HCT116 (cell line): Measurements from ENCODE around the gene PAQR8. TPM values are rescaled to one million over a fixed set of nuclear protein-coding genes. Genes with fewer than 3 reads are reported as not detected.

ENCODE experiments used
- ATAC-seq: fragments of 200-7000 bp; cut with Tn5 transposase; 2 replicates; pipeline ENCODE4 v1.9.1; 2020; ENCODE audit warnings: mild to moderate bottlenecking, moderate library complexity
- BruUV-seq: library from RNA; stranded (reverse); fragments of 400-500 nt; replicated peaks from 2 replicates; lab custom pipeline; 2021; lab: Mats Ljungman, UMichigan
- CTCF ChIA-PET: fragments of 300-600 bp; sonication (Branson Sonifier 250); formaldehyde crosslinking; loops from one replicate; lab custom pipeline; 2021; ENCODE audit warnings: antibody characterized with exemption; lab: Charles Lee
- POLR2A ChIA-PET: fragments of 300-600, 350-600 bp; sonication (Branson Sonifier 250); formaldehyde crosslinking; loops from one replicate; lab custom pipeline; 2021; ENCODE audit warnings: antibody characterized with exemption; lab: Charles Lee
- RAD21 ChIA-PET, 2 experiments: fragments of 300-600 bp; sonication (Branson Sonifier 250); formaldehyde crosslinking; loops; one replicate each; lab custom pipeline; 2023; ENCODE audit warnings: low total read pairs in 2 of 2; ENCODE audit not compliant: uncharacterized antibody in 2 of 2, unreplicated experiment in 2 of 2, low non-redundant PET in 1 of 2; lab: Charles Lee
- DNase-seq: peaks from one replicate; pipeline ENCODE4 v3.0.0-alpha.2; 2010; ENCODE audit warnings: low read depth, low spot score
- H2AFZ ChIP-seq: fragments of 200-600 bp; shearing (Covaris generic), sonication (generic); 2 replicates; pipeline ENCODE4 v1.6.1; 2017; ENCODE audit warnings: low read depth, mixed run types, mixed read lengths, antibody characterized with exemption, low read length; ENCODE audit not compliant: poor library complexity, severe bottlenecking
- H3K27ac ChIP-seq: 2 replicates; pipeline ENCODE4 v1.5.1; 2012; ENCODE audit warnings: low read depth, low read length
- H3K27me3 ChIP-seq: fragments of 200-600 bp; sonication (generic); 2 replicates; pipeline ENCODE4 v1.6.1; 2016; ENCODE audit warnings: mixed run types, low read length, mixed read lengths; ENCODE audit not compliant: insufficient read depth
- H3K36me3 ChIP-seq, 2 experiments: fragments of 200-500 bp in 1 of 2; fragments of 200-600 bp in 1 of 2; sonication (Bioruptor generic) in 1 of 2; sonication (generic) in 1 of 2; 2 replicates each; pipeline versions ENCODE4 v1.5.1 to v1.6.1; 2014 to 2016; ENCODE audit warnings: low read length in 2 of 2, inconsistent platforms in 1 of 2, mixed read lengths in 1 of 2, mixed run types in 1 of 2; ENCODE audit not compliant: insufficient read depth in 2 of 2, control insufficient read depth in 1 of 2
- H3K4me1 ChIP-seq, 2 experiments: fragments of 200-600 bp in 1 of 2; sonication (generic) in 1 of 2; 2 replicates each; pipeline versions ENCODE4 v1.5.1 to v1.6.1; 2012 to 2017; ENCODE audit warnings: low read length in 2 of 2, inconsistent platforms in 1 of 2, mild to moderate bottlenecking in 1 of 2, mixed read lengths in 1 of 2, mixed run types in 1 of 2, moderate library complexity in 1 of 2; ENCODE audit not compliant: insufficient read depth in 2 of 2, control insufficient read depth in 1 of 2
- H3K4me2 ChIP-seq: fragments of 200-600 bp; sonication (generic); 2 replicates; pipeline ENCODE4 v1.6.1; 2017; ENCODE audit warnings: mixed run types, low read length, mixed read lengths
- H3K4me3 ChIP-seq, 2 experiments: fragments of 200-600 bp in 1 of 2; sonication (generic) in 1 of 2; replicated peaks in 1 of 2; 2 replicates each; pipeline ENCODE4 v1.5.1; 2011 to 2016; ENCODE audit warnings: low read length in 2 of 2, control low read depth in 1 of 2, low read depth in 1 of 2, mild to moderate bottlenecking in 1 of 2, mixed read lengths in 1 of 2, mixed run types in 1 of 2
- H3K79me2 ChIP-seq: fragments of 200-600 bp; sonication (generic); 2 replicates; pipeline ENCODE4 v1.6.1; 2017; ENCODE audit warnings: mild to moderate bottlenecking, mixed run types, low read length, moderate library complexity, mixed read lengths; ENCODE audit not compliant: insufficient read depth
- H3K9ac ChIP-seq: fragments of 200-600 bp; sonication (generic); 2 replicates; pipeline ENCODE4 v1.6.1; 2016; ENCODE audit warnings: low read length, mixed read lengths
- H3K9me2 ChIP-seq: fragments of 200-600 bp; sonication (generic), shearing (Covaris generic); 2 replicates; pipeline ENCODE4 v1.6.1; 2017; ENCODE audit warnings: mixed run types, mild to moderate bottlenecking, moderate library complexity; ENCODE audit not compliant: insufficient read depth
- H3K9me3 ChIP-seq, 2 experiments: fragments of 200-500 bp in 1 of 2; fragments of 200-600 bp in 1 of 2; sonication (Bioruptor generic) in 1 of 2; sonication (generic) in 1 of 2; 2 replicates each; pipeline ENCODE4 v1.6.1; 2014 to 2017; ENCODE audit warnings: low read length in 2 of 2, mixed read lengths in 2 of 2, inconsistent platforms in 1 of 2, low read depth in 1 of 2, mild to moderate bottlenecking in 1 of 2, mixed run types in 1 of 2, moderate library complexity in 1 of 2; ENCODE audit not compliant: control insufficient read depth in 1 of 2, insufficient read depth in 1 of 2
- H4K20me1 ChIP-seq: fragments of 200-600 bp; sonication (generic), shearing (Covaris generic); 2 replicates; pipeline ENCODE4 v1.6.1; 2017; ENCODE audit warnings: mixed run types, mild to moderate bottlenecking, moderate library complexity; ENCODE audit not compliant: insufficient read depth
- CBX3 ChIP-seq: IDR thresholded peaks from 2 replicates; pipeline ENCODE4 v1.6.1; 2012; ENCODE audit warnings: low read depth
- CEBPB ChIP-seq: IDR thresholded peaks from 2 replicates; pipeline ENCODE4 v1.6.1; 2012; ENCODE audit warnings: low read depth
- EGR1 ChIP-seq: IDR thresholded peaks from 2 replicates; pipeline ENCODE4 v1.6.1; 2012; ENCODE audit warnings: low read depth
- ELF1 ChIP-seq: IDR thresholded peaks from 2 replicates; pipeline ENCODE4 v1.6.1; 2012; ENCODE audit warnings: low read depth, borderline replicate concordance
- EZH2 ChIP-seq: fragments of 200-600 bp; sonication (generic); IDR thresholded peaks from 2 replicates; pipeline ENCODE4 v1.6.1; 2017; ENCODE audit warnings: antibody characterized with exemption, mixed run types
- FOSL1 ChIP-seq: IDR thresholded peaks from 2 replicates; pipeline ENCODE4 v1.6.1; 2012; ENCODE audit warnings: low read depth
- POLR2AphosphoS5 ChIP-seq: IDR thresholded peaks from 2 replicates; pipeline ENCODE4 v1.6.1; 2011; ENCODE audit warnings: mild to moderate bottlenecking, low read depth, low read length, moderate library complexity
- RAD21 ChIP-seq: IDR thresholded peaks from 2 replicates; pipeline ENCODE4 v1.6.1; 2012; ENCODE audit warnings: low read depth, mild to moderate bottlenecking
- SIN3A ChIP-seq: IDR thresholded peaks from 2 replicates; pipeline ENCODE4 v1.6.1; 2012; ENCODE audit warnings: low read depth
- SP1 ChIP-seq: IDR thresholded peaks from 2 replicates; pipeline ENCODE4 v1.6.1; 2012; ENCODE audit warnings: low read depth
- TCF7L2 ChIP-seq: IDR thresholded peaks from 2 replicates; pipeline ENCODE4 v1.7.0; 2011; ENCODE audit warnings: borderline replicate concordance, inconsistent platforms; ENCODE audit not compliant: insufficient read depth, insufficient read length; ENCODE audit errors: extremely low read depth
- YY1 ChIP-seq: IDR thresholded peaks from 2 replicates; pipeline ENCODE4 v1.6.1; 2011; ENCODE audit warnings: low read length, low read depth, moderate library complexity, mild to moderate bottlenecking; ENCODE audit not compliant: insufficient replicate concordance; ENCODE audit errors: extremely low read depth
- ZFX ChIP-seq: fragments of 450-650 bp; IDR thresholded peaks from 2 replicates; pipeline ENCODE4 v1.6.1; 2017
- ZNF274 ChIP-seq: fragments of 200-500 bp; sonication (Bioruptor generic); IDR thresholded peaks from 2 replicates; pipeline ENCODE4 v1.6.1; 2014; ENCODE audit warnings: mild to moderate bottlenecking, low read depth, low read length, inconsistent platforms
- intact Hi-C: fragments of 100-400 bp; cut with micrococcal nuclease; formaldehyde crosslinking; loops from 2 replicates; pipeline ENCODE4 v1.10.0; 2022
- total RNA-seq: library from RNA; stranded (reverse); gene quantifications from one replicate; pipeline ENCODE4 v1.2.1, GENCODE V29; 2021; ENCODE audit not compliant: unreplicated experiment
- TF ChIP-seq, protein P1 (sequence below): IDR thresholded peaks from 2 replicates; pipeline ENCODE4 v1.6.1; 2012
- TF ChIP-seq, protein P2 (sequence below), 3 experiments: fragments of 200-600 bp in 1 of 3; sonication (generic) in 1 of 3; IDR thresholded peaks in 2 of 3; conservative IDR thresholded peaks in 1 of 3; 2 replicates each; pipeline ENCODE4 v1.5.1; 2012 to 2017; ENCODE audit warnings: low read depth in 2 of 3, low read length in 2 of 3, antibody characterized with exemption in 1 of 3, borderline replicate concordance in 1 of 3, control low read depth in 1 of 3, mild to moderate bottlenecking in 1 of 3, mixed read lengths in 1 of 3, mixed run types in 1 of 3, moderate library complexity in 1 of 3; ENCODE audit not compliant: insufficient read depth in 1 of 3
- TF ChIP-seq, protein P3 (sequence below): IDR thresholded peaks from 2 replicates; pipeline ENCODE4 v1.6.1; 2011; ENCODE audit warnings: mild to moderate bottlenecking, low read length, moderate library complexity; ENCODE audit not compliant: insufficient replicate concordance; ENCODE audit errors: extremely low read depth
- TF ChIP-seq, protein P4 (sequence below): IDR thresholded peaks from 2 replicates; pipeline ENCODE4 v1.6.1; 2012; ENCODE audit warnings: low read depth

PAQR8 gene
- total RNA-seq, 1 experiment from 2014 or later = 5.9 TPM

DNA sequence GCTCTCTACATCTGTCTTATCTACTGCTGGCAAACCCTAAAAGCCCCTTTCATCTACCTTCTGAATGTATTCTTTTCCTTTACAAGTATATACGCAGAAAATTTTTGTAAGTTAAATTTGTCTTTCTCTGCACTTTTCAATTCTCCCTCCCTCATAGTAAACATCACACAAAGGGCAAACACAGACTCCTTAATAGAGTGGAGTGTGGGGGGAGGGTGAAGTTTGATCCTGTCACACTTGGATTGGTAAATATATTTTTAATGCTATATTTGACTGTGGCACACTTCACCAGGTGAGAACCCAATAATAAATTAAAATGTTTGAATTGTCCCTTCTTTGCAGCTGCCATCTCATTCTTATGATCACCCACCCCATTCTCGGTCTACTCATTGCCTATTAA is 33.2 kb upstream of the PAQR8 start:
- H3K79me2 ChIP-seq = no peaks in the 10 kb centered on the region
- RAD21 ChIA-PET = no interaction called here
- H3K4me2 ChIP-seq = no peak overlapping the region
- no peaks in the 10 kb centered on the region for H4K20me1 ChIP-seq
- no peak overlapping the region for H2AFZ ChIP-seq
- no peak for ATAC-seq
- H3K9me2 ChIP-seq = no peaks in the 10 kb centered on the region
- H3K27ac ChIP-seq = no peak overlapping the region
- peaks cover 0 to 4% of the 10 kb centered on the region in 2 experiments; a peak in 2 of 4 replicates for H3K4me1 ChIP-seq
- intact Hi-C loops = no loop called here
- H3K36me3 ChIP-seq = no peaks in the 10 kb centered on the region
- POLR2A ChIA-PET = no interaction called here
- H3K4me3 ChIP-seq = no peak overlapping the region
- H3K9ac ChIP-seq = no peak overlapping the region
- BruUV-seq = no TSS peak
- no peaks in the 10 kb centered on the region for H3K27me3 ChIP-seq
- CTCF ChIA-PET = no interaction called here
- TF ChIP-seq TCF7L2 (no peak), POLR2AphosphoS5 (no peak), ELF1 (no peak), ZFX (no peak), SP1 (no peak), SIN3A (no peak), FOSL1 (no peak), EGR1 (no peak), CBX3 (no peak), CEBPB (no peak), YY1 (no peak), EZH2 (no peak), ZNF274 (no peak), RAD21 (no peak)
- TF ChIP-seq, protein P1, sequence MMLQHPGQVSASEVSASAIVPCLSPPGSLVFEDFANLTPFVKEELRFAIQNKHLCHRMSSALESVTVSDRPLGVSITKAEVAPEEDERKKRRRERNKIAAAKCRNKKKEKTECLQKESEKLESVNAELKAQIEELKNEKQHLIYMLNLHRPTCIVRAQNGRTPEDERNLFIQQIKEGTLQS = no peak
- TF ChIP-seq, protein P2, sequence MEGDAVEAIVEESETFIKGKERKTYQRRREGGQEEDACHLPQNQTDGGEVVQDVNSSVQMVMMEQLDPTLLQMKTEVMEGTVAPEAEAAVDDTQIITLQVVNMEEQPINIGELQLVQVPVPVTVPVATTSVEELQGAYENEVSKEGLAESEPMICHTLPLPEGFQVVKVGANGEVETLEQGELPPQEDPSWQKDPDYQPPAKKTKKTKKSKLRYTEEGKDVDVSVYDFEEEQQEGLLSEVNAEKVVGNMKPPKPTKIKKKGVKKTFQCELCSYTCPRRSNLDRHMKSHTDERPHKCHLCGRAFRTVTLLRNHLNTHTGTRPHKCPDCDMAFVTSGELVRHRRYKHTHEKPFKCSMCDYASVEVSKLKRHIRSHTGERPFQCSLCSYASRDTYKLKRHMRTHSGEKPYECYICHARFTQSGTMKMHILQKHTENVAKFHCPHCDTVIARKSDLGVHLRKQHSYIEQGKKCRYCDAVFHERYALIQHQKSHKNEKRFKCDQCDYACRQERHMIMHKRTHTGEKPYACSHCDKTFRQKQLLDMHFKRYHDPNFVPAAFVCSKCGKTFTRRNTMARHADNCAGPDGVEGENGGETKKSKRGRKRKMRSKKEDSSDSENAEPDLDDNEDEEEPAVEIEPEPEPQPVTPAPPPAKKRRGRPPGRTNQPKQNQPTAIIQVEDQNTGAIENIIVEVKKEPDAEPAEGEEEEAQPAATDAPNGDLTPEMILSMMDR (IDR thresholded peaks at IDR 0.05 in 2 of 3, conservative IDR thresholded peaks at IDR 0.05 in 1 of 3; ENCODE audit: borderline replicate concordance in 1 of 3, insufficient read depth in 1 of 3, low read depth in 2 of 3, low read length in 2 of 3) = no peak
- TF ChIP-seq, protein P3, sequence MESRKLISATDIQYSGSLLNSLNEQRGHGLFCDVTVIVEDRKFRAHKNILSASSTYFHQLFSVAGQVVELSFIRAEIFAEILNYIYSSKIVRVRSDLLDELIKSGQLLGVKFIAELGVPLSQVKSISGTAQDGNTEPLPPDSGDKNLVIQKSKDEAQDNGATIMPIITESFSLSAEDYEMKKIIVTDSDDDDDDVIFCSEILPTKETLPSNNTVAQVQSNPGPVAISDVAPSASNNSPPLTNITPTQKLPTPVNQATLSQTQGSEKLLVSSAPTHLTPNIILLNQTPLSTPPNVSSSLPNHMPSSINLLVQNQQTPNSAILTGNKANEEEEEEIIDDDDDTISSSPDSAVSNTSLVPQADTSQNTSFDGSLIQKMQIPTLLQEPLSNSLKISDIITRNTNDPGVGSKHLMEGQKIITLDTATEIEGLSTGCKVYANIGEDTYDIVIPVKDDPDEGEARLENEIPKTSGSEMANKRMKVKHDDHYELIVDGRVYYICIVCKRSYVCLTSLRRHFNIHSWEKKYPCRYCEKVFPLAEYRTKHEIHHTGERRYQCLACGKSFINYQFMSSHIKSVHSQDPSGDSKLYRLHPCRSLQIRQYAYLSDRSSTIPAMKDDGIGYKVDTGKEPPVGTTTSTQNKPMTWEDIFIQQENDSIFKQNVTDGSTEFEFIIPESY = no peak
- TF ChIP-seq, protein P4, sequence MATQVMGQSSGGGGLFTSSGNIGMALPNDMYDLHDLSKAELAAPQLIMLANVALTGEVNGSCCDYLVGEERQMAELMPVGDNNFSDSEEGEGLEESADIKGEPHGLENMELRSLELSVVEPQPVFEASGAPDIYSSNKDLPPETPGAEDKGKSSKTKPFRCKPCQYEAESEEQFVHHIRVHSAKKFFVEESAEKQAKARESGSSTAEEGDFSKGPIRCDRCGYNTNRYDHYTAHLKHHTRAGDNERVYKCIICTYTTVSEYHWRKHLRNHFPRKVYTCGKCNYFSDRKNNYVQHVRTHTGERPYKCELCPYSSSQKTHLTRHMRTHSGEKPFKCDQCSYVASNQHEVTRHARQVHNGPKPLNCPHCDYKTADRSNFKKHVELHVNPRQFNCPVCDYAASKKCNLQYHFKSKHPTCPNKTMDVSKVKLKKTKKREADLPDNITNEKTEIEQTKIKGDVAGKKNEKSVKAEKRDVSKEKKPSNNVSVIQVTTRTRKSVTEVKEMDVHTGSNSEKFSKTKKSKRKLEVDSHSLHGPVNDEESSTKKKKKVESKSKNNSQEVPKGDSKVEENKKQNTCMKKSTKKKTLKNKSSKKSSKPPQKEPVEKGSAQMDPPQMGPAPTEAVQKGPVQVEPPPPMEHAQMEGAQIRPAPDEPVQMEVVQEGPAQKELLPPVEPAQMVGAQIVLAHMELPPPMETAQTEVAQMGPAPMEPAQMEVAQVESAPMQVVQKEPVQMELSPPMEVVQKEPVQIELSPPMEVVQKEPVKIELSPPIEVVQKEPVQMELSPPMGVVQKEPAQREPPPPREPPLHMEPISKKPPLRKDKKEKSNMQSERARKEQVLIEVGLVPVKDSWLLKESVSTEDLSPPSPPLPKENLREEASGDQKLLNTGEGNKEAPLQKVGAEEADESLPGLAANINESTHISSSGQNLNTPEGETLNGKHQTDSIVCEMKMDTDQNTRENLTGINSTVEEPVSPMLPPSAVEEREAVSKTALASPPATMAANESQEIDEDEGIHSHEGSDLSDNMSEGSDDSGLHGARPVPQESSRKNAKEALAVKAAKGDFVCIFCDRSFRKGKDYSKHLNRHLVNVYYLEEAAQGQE = no peak
- H3K9me3 ChIP-seq = no peaks in the 10 kb centered on the region
- no peak for DNase-seq
